Non-pigmented ciliary epithelial cell (primary cell): ENCODE measurements around the gene APCDD1L.
"Not testable (repeated sequence)": the region's sequence is repeated elsewhere in the genome, so short reads cannot be mapped to it uniquely, and the experiment has no call there.

Experiments used
- DNase-seq: peaks from one replicate; pipeline ENCODE4 v3.0.0-alpha.2; 2010; ENCODE audit warnings: low read depth

APCDD1L gene

DNA sequence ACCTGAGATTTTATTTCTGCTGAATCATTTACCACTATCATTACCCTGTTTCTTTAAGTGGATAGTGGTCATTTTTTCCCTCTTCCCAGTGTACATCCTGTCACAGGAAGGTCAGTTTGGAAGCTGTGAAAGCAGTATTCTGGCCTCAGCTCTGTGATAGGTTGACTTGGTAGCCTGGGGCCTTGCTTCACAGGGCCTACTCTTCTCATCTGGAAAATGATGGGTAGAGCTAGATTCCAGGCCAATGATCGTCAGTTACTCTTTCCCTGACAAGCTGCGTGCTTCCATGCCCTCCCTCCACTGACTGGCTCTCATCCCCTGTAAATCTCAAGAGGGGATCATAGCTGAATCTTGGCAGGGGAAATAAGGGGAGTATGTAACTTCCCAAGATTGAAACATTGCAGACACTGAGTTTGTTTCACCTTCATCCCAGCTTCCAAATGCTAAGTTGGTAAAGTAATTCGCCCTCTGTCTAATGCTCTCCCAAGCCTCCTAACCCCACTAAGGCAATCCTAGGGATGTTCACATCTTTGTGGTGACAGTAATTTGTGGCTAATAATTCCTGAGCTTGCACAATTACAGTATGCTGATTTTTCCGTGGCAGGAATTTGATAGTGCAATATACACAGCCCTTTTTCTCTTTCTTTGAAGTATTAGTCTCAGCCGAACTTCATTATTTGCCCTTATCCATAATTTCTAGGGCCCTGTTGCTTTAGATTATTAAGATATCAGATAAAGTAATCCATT is 75.0 kb downstream of the APCDD1L start:
- DNase-seq: no peak

GRCh38 chr20:58438970-58439808 is 76.0 kb downstream of the APCDD1L start:
- DNase-seq: no peak

GRCh38 chr20:58436868-58437645 is 78.1 kb downstream of the APCDD1L start:
- no peak for DNase-seq

DNA sequence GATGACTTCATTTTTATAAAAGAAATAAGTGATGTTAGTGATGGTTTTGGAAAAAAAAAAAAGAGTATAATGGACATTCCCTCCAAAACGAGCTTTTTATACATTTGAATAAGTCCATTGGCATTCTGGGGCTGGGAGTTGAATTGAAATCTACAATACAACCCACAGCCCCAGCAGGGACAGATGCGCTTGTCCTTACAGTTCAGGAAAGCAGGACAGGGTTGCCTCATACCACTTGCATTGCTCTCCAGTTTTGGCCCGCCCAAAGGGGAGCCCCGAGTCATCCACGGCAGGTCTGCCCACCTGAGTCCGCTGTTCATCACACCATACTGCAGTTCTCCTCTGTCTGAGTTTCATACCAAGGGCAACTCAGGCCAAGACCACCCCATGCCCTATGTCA is 80.0 kb downstream of the APCDD1L start:
- no peak for DNase-seq

DNA sequence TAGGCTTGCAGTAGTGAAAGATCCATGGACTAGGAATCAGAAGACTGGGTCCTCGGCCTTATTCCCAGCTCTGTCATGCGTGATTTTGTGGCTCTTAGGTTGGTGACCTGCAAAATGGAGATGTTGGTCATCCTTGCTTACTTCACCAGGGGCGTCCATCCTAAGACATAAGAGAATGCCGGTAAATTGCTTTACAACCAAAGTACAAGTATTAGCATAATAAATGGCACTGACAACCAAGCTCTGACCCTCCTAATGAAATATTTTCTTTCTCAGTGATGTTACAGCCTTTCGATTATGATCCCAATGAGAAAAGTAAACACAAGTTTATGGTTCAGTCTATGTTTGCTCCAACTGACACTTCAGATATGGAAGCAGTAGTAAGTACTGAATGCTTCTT is 80.9 kb downstream of the APCDD1L start:
- no peak for DNase-seq

GRCh38 chr20:58433759-58434158 is 81.4 kb downstream of the APCDD1L start:
- peak; percentile 67 for DNase-seq

- no peak for DNase-seq
Measured at GRCh38 chr20:58433029-58433647, 82.1 kb downstream of the APCDD1L start.

- DNase-seq: no peak
Measured at GRCh38 chr20:58432186-58432954, 82.8 kb downstream of the APCDD1L start.

DNA sequence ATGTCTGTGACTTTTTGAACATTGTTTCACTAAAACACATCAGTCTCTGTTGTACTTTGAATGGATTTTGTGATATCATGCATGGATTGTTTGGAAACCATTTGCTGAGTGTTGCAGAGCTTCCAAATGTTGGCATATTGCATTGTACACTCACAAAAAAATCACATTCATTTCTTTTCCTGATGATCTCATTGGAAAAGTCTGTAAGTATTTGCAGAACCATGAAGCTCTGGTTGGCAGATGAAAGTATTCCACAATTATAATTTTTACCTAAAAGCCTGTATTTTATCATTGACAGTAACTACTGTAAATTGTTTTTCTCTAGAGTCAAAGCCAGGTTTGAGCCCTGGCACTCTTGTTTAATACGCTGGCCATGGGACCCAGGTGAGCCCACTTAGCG is 84.1 kb downstream of the APCDD1L start:
- no peak for DNase-seq

GRCh38 chr20:58429303-58429702 is 85.9 kb downstream of the APCDD1L start:
- no peak for DNase-seq

- DNase-seq: no peak
Measured at GRCh38 chr20:58428364-58428763, 86.8 kb downstream of the APCDD1L start.

DNA sequence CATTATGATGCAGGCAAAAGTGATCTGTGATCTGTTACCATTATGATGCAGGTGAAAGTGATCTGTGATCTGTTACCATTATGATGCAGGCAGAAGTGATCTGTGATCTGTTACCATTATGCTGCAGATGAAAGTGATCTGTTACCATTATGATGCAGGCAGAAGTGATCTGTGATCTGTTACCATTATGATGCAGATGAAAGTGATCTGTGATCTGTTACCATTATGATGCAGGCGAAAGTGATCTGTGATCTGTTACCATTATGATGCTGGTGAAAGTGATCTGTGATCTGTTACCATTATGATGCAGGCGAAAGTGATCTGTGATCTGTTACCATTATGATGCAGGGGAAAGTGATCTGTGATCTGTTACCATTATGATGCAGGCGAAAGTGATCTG is 87.6 kb downstream of the APCDD1L start:
- not testable (repeated sequence) for DNase-seq

- no peak for DNase-seq
Measured at GRCh38 chr20:58424218-58424969, 90.8 kb downstream of the APCDD1L start.

GRCh38 chr20:58421497-58421850 is 93.7 kb downstream of the APCDD1L start:
- DNase-seq: no peak

DNA sequence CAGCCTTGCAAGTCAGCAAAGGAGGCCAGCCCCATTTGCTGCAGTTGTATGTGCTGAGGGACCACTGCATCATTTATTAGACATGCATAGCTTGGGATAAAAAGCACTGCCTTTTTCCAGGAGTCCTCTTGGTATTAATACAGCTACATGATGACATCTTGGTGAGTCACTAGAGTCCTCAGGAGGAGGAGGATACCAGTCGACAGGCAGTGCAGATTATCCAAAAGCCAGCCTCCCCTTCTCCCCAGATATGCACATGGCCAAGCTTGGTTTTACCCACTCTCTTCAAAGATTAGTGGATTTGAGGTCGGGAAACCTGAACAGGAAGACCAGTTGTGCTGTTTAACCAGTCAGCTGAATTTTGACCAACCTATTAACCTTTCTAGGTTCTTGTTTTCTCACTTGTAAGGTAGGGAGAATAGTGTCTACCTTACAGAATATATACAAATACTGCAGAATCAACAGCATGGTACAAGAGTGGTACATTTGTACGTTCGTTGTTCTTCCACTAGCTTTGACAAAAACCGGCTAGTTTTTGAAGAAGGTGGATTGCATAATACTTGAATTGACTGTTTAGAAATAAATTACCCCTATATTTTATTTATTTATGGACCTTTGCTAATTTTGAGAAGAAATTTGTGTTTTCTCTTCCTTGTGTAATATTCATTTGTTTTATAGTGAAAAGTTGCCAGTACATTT is 94.3 kb downstream of the APCDD1L start:
- DNase-seq: peak; percentile 30

DNA sequence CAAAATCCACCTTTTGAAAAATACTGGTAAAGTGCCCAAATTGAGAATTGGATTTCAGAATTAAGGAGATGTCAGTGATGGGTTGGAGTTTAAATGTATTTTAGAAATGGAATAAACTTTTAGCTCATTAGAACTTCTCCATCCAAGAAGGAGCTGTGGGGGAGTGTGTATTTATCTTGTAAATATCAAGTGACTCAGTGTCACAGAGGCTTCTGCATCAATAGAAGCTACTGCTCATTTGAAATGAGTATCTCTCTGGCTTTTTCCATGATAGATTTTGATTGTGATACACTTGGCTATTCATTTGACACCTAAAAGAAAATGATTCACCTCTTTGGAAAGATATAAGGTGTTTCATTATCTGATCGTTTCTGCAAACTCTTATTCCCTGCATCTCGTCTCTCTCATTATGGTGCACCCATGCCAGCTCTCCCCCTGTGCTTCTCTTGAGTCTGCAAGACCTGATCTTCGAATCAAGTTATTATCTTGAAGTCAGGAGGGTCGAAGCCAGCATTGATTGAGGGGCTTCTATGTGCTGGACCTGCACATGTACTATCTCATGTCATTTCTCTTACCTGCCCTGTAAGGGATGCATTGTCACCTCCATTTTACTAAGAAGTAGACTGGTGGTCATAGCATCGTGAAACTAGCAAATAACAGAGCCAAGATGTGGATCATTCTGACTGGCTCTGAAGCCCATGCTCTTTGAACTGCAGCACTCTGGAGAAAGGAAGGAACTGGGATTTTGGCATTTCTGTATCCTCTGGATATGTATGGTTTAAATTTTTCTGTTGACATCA is 96.0 kb downstream of the APCDD1L start:
- DNase-seq: no peak

- no peak for DNase-seq
Measured at GRCh38 chr20:58417438-58417837, 97.8 kb downstream of the APCDD1L start.

- no peak for DNase-seq
Measured at GRCh38 chr20:58416835-58417234, 98.4 kb downstream of the APCDD1L start.

DNA sequence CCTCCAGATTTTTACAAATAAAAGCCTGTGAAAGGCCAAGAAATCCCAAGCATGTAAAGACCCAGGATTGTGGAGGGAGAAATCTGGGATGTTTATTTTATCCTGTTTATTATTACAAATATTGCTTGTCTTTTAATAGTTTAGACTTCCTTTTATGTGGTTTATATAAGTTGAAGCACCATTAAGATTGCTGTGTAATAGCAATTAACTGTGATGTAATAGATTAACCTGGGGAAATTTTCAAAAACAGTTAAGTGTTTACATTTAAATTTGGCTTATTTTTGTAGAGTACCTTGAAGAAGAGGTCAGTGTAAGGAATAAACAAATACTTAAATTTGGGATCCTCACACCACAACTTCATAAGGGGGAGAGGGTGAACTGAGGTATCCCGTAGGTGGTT is 99.1 kb downstream of the APCDD1L start:
- no peak for DNase-seq
